H1 (cell line): ENCODE results near the gene KCNMA1. TPM values are rescaled to one million over a fixed set of nuclear protein-coding genes. Genes with fewer than 3 reads are reported as not detected.

Source experiments
- CTCF ChIA-PET: fragments of 300-600 bp; sonication (Branson Sonifier 250); formaldehyde crosslinking; loops from one replicate; lab custom pipeline; 2021; ENCODE audit not compliant: partially characterized antibody; lab: Charles Lee
- POLR2A ChIA-PET: fragments of 300-600 bp; sonication (Branson Sonifier 250); formaldehyde crosslinking; loops from one replicate; lab custom pipeline; 2021; ENCODE audit warnings: inconsistent platforms; ENCODE audit not compliant: partially characterized antibody; lab: Charles Lee
- DNase-seq, 2 experiments: peaks; one replicate each; pipeline versions ENCODE4 v3.0.0 to v3.0.0-alpha.2; 2010 to 2022; ENCODE audit warnings: low spot score in 2 of 2, low read depth in 1 of 2, mixed read lengths in 1 of 2
- FAIRE-seq: peaks from 2 replicates; lab custom pipeline; 2011; peaks lifted over from hg19 to GRCh38; lab: Jason Lieb, UNC
- H2AFZ ChIP-seq: 2 replicates; pipeline ENCODE4 v1.8.1; 2012; ENCODE audit warnings: low read length, inconsistent platforms
- H2AK5ac ChIP-seq: 2 replicates; pipeline ENCODE4 v1.6.1; 2013; ENCODE audit warnings: low read depth, low read length
- H2BK120ac ChIP-seq: replicated peaks from 2 replicates; pipeline ENCODE3; 2013; ENCODE audit warnings: low read depth, low read length, inconsistent platforms
- H2BK12ac ChIP-seq: 2 replicates; pipeline ENCODE4 v1.6.1; 2013; ENCODE audit warnings: low read depth, low read length
- H2BK15ac ChIP-seq: 2 replicates; pipeline ENCODE4 v1.6.1; 2013; ENCODE audit warnings: low read length
- H2BK20ac ChIP-seq: 2 replicates; pipeline ENCODE4 v1.6.1; 2013; ENCODE audit warnings: low read length
- H2BK5ac ChIP-seq: 2 replicates; pipeline ENCODE4 v1.6.1; 2013; ENCODE audit warnings: low read depth, low read length
- H3K14ac ChIP-seq: 2 replicates; pipeline ENCODE4 v1.6.1; 2013; ENCODE audit warnings: inconsistent platforms; ENCODE audit not compliant: insufficient read length
- H3K18ac ChIP-seq: 2 replicates; pipeline ENCODE4 v1.6.1; 2013; ENCODE audit warnings: low read length; ENCODE audit errors: extremely low read depth
- H3K23ac ChIP-seq: 2 replicates; pipeline ENCODE4 v1.6.1; 2013; ENCODE audit warnings: inconsistent platforms; ENCODE audit not compliant: insufficient read length
- H3K23me2 ChIP-seq: 2 replicates; pipeline ENCODE4 v1.6.1; 2013; ENCODE audit warnings: low read depth, low read length
- H3K27ac ChIP-seq: 2 replicates; pipeline ENCODE4 v1.6.1; 2011; ENCODE audit warnings: low read depth, low read length, inconsistent platforms
- H3K27me3 ChIP-seq, 4 experiments: replicated peaks in 1 of 4; 1 replicate in 1 of 4; 2 replicates in 3 of 4; pipeline versions ENCODE4 v1.6.1 to v1.8.1; 2011 to 2013; ENCODE audit warnings: low read length in 3 of 4, mild to moderate bottlenecking in 3 of 4, inconsistent platforms in 2 of 4, mixed read lengths in 2 of 4, moderate library complexity in 1 of 4; ENCODE audit not compliant: control insufficient read depth in 3 of 4, insufficient read depth in 3 of 4; ENCODE audit errors: extremely low read depth in 1 of 4
- H3K36me3 ChIP-seq, 4 experiments: 2 replicates each; pipeline versions ENCODE4 v1.6.1 to v1.8.1; 2011 to 2013; ENCODE audit warnings: mild to moderate bottlenecking in 4 of 4, low read length in 3 of 4, moderate library complexity in 2 of 4, control low read depth in 1 of 4, inconsistent platforms in 1 of 4; ENCODE audit not compliant: insufficient read depth in 4 of 4, control insufficient read depth in 2 of 4
- H3K4ac ChIP-seq: replicated peaks from 2 replicates; pipeline ENCODE3; 2013; ENCODE audit warnings: low read length, low read depth, mixed read lengths, inconsistent platforms; ENCODE audit not compliant: insufficient read length
- H3K4me1 ChIP-seq, 4 experiments: replicated peaks in 1 of 4; 1 replicate in 1 of 4; 2 replicates in 3 of 4; pipeline versions ENCODE4 v1.6.1 to v1.8.1; 2011 to 2013; ENCODE audit warnings: low read length in 3 of 4, inconsistent platforms in 2 of 4, mixed read lengths in 1 of 4; ENCODE audit not compliant: insufficient read depth in 4 of 4, control insufficient read depth in 3 of 4
- H3K4me2 ChIP-seq, 2 experiments: 2 replicates each; pipeline versions ENCODE4 v1.6.1 to v1.8.1; 2011 to 2013; ENCODE audit warnings: low read depth in 2 of 2, low read length in 2 of 2, control low read depth in 1 of 2, inconsistent platforms in 1 of 2, mild to moderate bottlenecking in 1 of 2; ENCODE audit not compliant: insufficient read depth in 1 of 2
- H3K4me3 ChIP-seq, 4 experiments: fragments of 200-600, 300-600 bp in 1 of 4; sonication (generic), shearing (Covaris generic), sonication (Bioruptor Twin) in 1 of 4; 2 replicates each; pipeline versions ENCODE4 v1.5.1 to v1.8.1; 2011 to 2016; ENCODE audit warnings: low read length in 4 of 4, low read depth in 3 of 4, control low read depth in 2 of 4, inconsistent platforms in 2 of 4, mild to moderate bottlenecking in 2 of 4, mixed read lengths in 1 of 4, moderate library complexity in 1 of 4; ENCODE audit not compliant: insufficient read depth in 2 of 4; ENCODE audit errors: extremely low read depth in 1 of 4
- H3K56ac ChIP-seq: replicated peaks from 2 replicates; pipeline ENCODE3; 2013; ENCODE audit warnings: low read depth, mild to moderate bottlenecking, mixed read lengths, low read length, inconsistent platforms; ENCODE audit not compliant: insufficient read length
- H3K79me1 ChIP-seq: 2 replicates; pipeline ENCODE4 v1.6.1; 2013; ENCODE audit warnings: low read depth, low read length, control low read depth
- H3K79me2 ChIP-seq, 2 experiments: 2 replicates each; pipeline versions ENCODE4 v1.6.1 to v1.8.1; 2012 to 2013; ENCODE audit warnings: low read length in 2 of 2, mild to moderate bottlenecking in 2 of 2, inconsistent platforms in 1 of 2; ENCODE audit not compliant: insufficient read depth in 2 of 2, control insufficient read depth in 1 of 2
- H3K9ac ChIP-seq, 4 experiments: replicated peaks in 1 of 4; 1 replicate in 1 of 4; 2 replicates in 3 of 4; pipeline versions ENCODE4 v1.6.1 to v1.8.1; 2011 to 2013; ENCODE audit warnings: low read depth in 3 of 4, low read length in 3 of 4, control low read depth in 2 of 4, mild to moderate bottlenecking in 2 of 4, moderate library complexity in 2 of 4, inconsistent platforms in 1 of 4; ENCODE audit errors: extremely low read depth in 1 of 4
- H3K9me3 ChIP-seq, 2 experiments: 2 replicates each; pipeline versions ENCODE4 v1.6.1 to v1.8.1; 2012 to 2013; ENCODE audit warnings: mild to moderate bottlenecking in 2 of 2, moderate library complexity in 2 of 2, control low read depth in 1 of 2, inconsistent platforms in 1 of 2, low read depth in 1 of 2, low read length in 1 of 2, mixed read lengths in 1 of 2; ENCODE audit not compliant: insufficient read depth in 2 of 2
- H4K20me1 ChIP-seq, 2 experiments: replicated peaks in 1 of 2; 2 replicates each; pipeline versions ENCODE3 to v1.8.1; 2011 to 2013; ENCODE audit warnings: inconsistent platforms in 2 of 2, low read length in 2 of 2, mild to moderate bottlenecking in 1 of 2; ENCODE audit not compliant: insufficient read depth in 2 of 2, control insufficient read depth in 1 of 2
- H4K5ac ChIP-seq: 2 replicates; pipeline ENCODE4 v1.6.1; 2013; ENCODE audit warnings: low read length, low read depth, mixed read lengths, inconsistent platforms; ENCODE audit not compliant: insufficient read length
- H4K8ac ChIP-seq: 2 replicates; pipeline ENCODE4 v1.8.0; 2013; ENCODE audit warnings: mild to moderate bottlenecking, moderate library complexity, low read length, inconsistent platforms; ENCODE audit not compliant: insufficient read depth; ENCODE audit errors: extremely low read depth
- H4K91ac ChIP-seq: replicated peaks from 2 replicates; pipeline ENCODE3; 2013; ENCODE audit warnings: low read length, mixed read lengths, inconsistent platforms; ENCODE audit not compliant: insufficient read length
- BCL11A ChIP-seq, 2 experiments: IDR thresholded peaks; one replicate each; pipeline ENCODE4 v1.6.1; 2011; ENCODE audit warnings: low read depth in 2 of 2, low read length in 2 of 2, mild to moderate bottlenecking in 2 of 2
- EZH2 ChIP-seq: fragments of 200-600 bp; sonication (generic); IDR thresholded peaks from 2 replicates; pipeline ENCODE4 v1.7.1; 2012; ENCODE audit warnings: low read depth, mild to moderate bottlenecking, moderate library complexity, low read length, inconsistent platforms; ENCODE audit not compliant: severe bottlenecking
- JUN ChIP-seq: IDR thresholded peaks from 2 replicates; pipeline ENCODE4 v1.6.1; 2011; ENCODE audit warnings: low read depth, mild to moderate bottlenecking, improper control_type of control experiment, low read length
- KDM4A ChIP-seq: IDR thresholded peaks from one replicate; pipeline ENCODE4 v1.7.1; 2012; ENCODE audit warnings: low read depth, mild to moderate bottlenecking, moderate library complexity, low read length, inconsistent platforms; ENCODE audit not compliant: severe bottlenecking
- MAFK ChIP-seq: IDR thresholded peaks from 2 replicates; pipeline ENCODE4 v1.6.1; 2012; ENCODE audit warnings: low read depth, mild to moderate bottlenecking, improper control_type of control experiment, low read length
- MAX ChIP-seq: IDR thresholded peaks from 2 replicates; pipeline ENCODE4 v1.6.1; 2012; ENCODE audit warnings: inconsistent platforms
- NRF1 ChIP-seq: IDR thresholded peaks from 2 replicates; pipeline ENCODE4 v1.6.1; 2011; ENCODE audit warnings: mild to moderate bottlenecking, low read depth, low read length, improper control_type of control experiment
- POLR2A ChIP-seq, 2 experiments: IDR thresholded peaks; 1 replicate in 1 of 2; 2 replicates in 1 of 2; pipeline ENCODE4 v1.6.1; 2011; ENCODE audit warnings: low read depth in 2 of 2, low read length in 2 of 2, mild to moderate bottlenecking in 2 of 2; ENCODE audit errors: control extremely low read depth in 1 of 2
- RBBP5 ChIP-seq: IDR thresholded peaks from 2 replicates; pipeline ENCODE4 v1.7.1; 2012; ENCODE audit warnings: low read depth, mild to moderate bottlenecking, inconsistent platforms, low read length, moderate library complexity, borderline replicate concordance
- RFX5 ChIP-seq: IDR thresholded peaks from 2 replicates; pipeline ENCODE4 v1.6.1; 2011; ENCODE audit warnings: low read depth, low read length, improper control_type of control experiment, borderline replicate concordance
- TAF7 ChIP-seq: optimal IDR thresholded peaks from 2 replicates; pipeline ENCODE3; 2011; ENCODE audit warnings: low read depth, mild to moderate bottlenecking, inconsistent platforms, low read length, moderate library complexity, borderline replicate concordance
- TCF12 ChIP-seq: IDR thresholded peaks from 2 replicates; pipeline ENCODE4 v1.6.1; 2011; ENCODE audit warnings: low read depth, mild to moderate bottlenecking, low read length
- ZNF274 ChIP-seq: IDR thresholded peaks from 2 replicates; pipeline ENCODE4 v1.7.0; 2012; ENCODE audit warnings: low read length, borderline replicate concordance; ENCODE audit errors: extremely low read depth
- polyA plus RNA-seq, 7 experiments: library from polyadenylated mRNA; depleted of rRNA in 3 of 7; stranded (reverse) in 5 of 7; unstranded in 2 of 7; fragments of >200 nt in 5 of 7; fragments of 200-250 nt in 2 of 7; gene quantifications; 1 replicate in 5 of 7; 2 replicates in 1 of 7; 4 replicates in 1 of 7; pipeline versions ENCODE4 v1.2.1 to v1.2.3, GENCODE V29; 2011 to 2013; ENCODE audit warnings: missing spikeins in 2 of 7, mixed read lengths in 2 of 7
- total RNA-seq: library from RNA; stranded (reverse); fragmentation: NEBNext Ultra II Directional; extraction: Animal tissue kit (Norgen Biotek cat#: 25700); gene quantifications from 2 replicates; pipeline ENCODE4 v1.2.1, GENCODE V29; 2021

The KCNMA1 gene
- total and polyA plus RNA-seq, 2 of the 8 experiments (the other 6 are each of a cell fraction or from before 2014, with no cell fraction given), result 10.2 to 11.1 TPM

DNA sequence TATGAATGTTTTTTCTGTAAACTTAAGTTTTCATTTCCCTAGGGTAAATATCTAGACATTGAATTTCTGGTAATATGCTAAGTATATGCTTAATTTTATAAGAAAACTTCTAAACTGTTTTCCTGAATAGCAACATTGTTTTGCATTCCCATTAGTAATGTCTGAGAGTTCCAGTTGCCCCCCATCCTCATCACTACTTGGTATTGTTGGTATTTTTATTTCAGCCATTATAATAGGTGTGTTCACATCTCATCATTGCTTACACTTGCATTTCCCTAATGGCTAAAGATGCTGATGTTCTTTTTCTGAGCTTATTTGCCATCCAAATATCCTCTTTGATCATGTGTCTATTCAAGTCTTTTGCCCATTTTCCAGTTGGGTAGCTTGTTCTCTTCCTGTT, 269.6 kb downstream of the KCNMA1 start:
- Histone ChIP-seq H3K23me2 (no peaks in the 10 kb centered on the region; the same call in 1 of the 2 replicates), H3K4me3 (no peak overlapping the region), H3K4ac (no peak overlapping the region), H2BK15ac (no peak overlapping the region), H2BK12ac (no peak overlapping the region), H3K9ac (no peak overlapping the region), H4K5ac (no peak overlapping the region), H3K27ac (no peak overlapping the region), H3K4me1 (peaks cover 0 to 8% (median 2%) of the 10 kb centered on the region in 4 experiments; a peak in 3 of 7 replicates), H3K79me1 (no peaks in the 10 kb centered on the region), H3K18ac (no peak overlapping the region), H3K9me3 (no peaks in the 10 kb centered on the region), H2BK120ac (no peak overlapping the region), H3K27me3 (no peaks in the 10 kb centered on the region), H4K20me1 (no peaks in the 10 kb centered on the region), H3K79me2 (no peaks in the 10 kb centered on the region), H2BK5ac (no peak overlapping the region), H4K8ac (no peak overlapping the region), H2AFZ (no peak overlapping the region), H2BK20ac (no peak overlapping the region), H2AK5ac (no peak overlapping the region), H3K56ac (no peak overlapping the region), H4K91ac (no peak overlapping the region), H3K23ac (no peak overlapping the region), H3K14ac (no peak overlapping the region), H3K4me2 (no peak overlapping the region), H3K36me3 (no peaks in the 10 kb centered on the region)
- ChIA-PET CTCF (no interaction called here), POLR2A (no interaction called here)
- FAIRE-seq (no peak), DNase-seq (no peak)
- TF ChIP-seq RBBP5 (no peak), JUN (no peak), ZNF274 (no peak), KDM4A (no peak), TAF7 (no peak), MAX (no peak), BCL11A (IDR thresholded peaks at IDR 0.05; ENCODE audit: low read depth in 2 of 2, low read length in 2 of 2) (no peak), POLR2A (IDR thresholded peaks at IDR 0.05; ENCODE audit: control extremely low read depth in 1 of 2, low read depth in 2 of 2, low read length in 2 of 2) (no peak), NRF1 (no peak), MAFK (no peak), RFX5 (no peak), TCF12 (no peak), EZH2 (no peak)
